ENCODE data around the gene SUSD6.

DNA sequence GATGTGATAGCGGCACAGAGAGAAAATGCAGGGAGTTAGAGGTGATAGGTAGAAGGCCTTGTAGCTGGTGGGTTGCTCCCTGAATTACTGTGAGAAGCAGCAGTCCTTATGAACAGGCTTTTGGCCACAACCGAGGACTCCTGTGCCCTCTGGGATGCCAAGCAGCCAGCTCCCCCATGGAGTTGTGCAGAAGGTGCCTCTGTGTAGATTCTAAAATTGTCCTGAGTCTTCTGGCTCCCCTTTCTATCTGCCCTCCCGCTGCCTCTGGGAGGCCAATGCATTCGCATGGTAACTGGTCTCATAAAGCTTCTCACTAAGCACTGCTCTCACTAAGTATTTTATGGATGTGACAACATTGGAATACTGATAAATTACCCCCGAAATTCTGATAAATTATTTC, 16.1 kb upstream of the SUSD6 start:
- TF ChIP-seq, protein P1, sequence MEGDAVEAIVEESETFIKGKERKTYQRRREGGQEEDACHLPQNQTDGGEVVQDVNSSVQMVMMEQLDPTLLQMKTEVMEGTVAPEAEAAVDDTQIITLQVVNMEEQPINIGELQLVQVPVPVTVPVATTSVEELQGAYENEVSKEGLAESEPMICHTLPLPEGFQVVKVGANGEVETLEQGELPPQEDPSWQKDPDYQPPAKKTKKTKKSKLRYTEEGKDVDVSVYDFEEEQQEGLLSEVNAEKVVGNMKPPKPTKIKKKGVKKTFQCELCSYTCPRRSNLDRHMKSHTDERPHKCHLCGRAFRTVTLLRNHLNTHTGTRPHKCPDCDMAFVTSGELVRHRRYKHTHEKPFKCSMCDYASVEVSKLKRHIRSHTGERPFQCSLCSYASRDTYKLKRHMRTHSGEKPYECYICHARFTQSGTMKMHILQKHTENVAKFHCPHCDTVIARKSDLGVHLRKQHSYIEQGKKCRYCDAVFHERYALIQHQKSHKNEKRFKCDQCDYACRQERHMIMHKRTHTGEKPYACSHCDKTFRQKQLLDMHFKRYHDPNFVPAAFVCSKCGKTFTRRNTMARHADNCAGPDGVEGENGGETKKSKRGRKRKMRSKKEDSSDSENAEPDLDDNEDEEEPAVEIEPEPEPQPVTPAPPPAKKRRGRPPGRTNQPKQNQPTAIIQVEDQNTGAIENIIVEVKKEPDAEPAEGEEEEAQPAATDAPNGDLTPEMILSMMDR (IDR thresholded peaks at IDR 0.05), result no peak
- no peak for TF ChIP-seq POLR2A (IDR thresholded peaks at IDR 0.05)
